Left ventricle myocardium superior (tissue), 1 donor: Measurements from ENCODE around the gene CHST8. TPM values are rescaled to one million over a fixed set of nuclear protein-coding genes. Genes with fewer than 3 reads are reported as not detected.

Source experiments
- ATAC-seq: fragments of 200-7000 bp; cut with Tn5 transposase; one replicate; pipeline ENCODE4 v1.9.1; 2020; ENCODE audit warnings: mild to moderate bottlenecking, moderate library complexity
- DNase-seq: peaks from one replicate; pipeline ENCODE4 v3.0.0-alpha.2; 2020
- intact Hi-C: fragments of 100-400 bp; cut with micrococcal nuclease; formaldehyde crosslinking; loops from one replicate; pipeline ENCODE4 v1.11.0; 2022
- total RNA-seq: library from RNA; stranded (reverse); fragmentation: NEBNext Ultra II Directional; extraction: Animal tissue kit (Norgen Biotek cat#: 25700); gene quantifications from one replicate; pipeline ENCODE4 v1.2.1, GENCODE V29; 2021
- donor health status: DM: no; HTN: yes; CAD: no; lungs with severe emphysema.

Gene CHST8
- total RNA-seq, 1 donor from 2014 or later = not detected

DNA sequence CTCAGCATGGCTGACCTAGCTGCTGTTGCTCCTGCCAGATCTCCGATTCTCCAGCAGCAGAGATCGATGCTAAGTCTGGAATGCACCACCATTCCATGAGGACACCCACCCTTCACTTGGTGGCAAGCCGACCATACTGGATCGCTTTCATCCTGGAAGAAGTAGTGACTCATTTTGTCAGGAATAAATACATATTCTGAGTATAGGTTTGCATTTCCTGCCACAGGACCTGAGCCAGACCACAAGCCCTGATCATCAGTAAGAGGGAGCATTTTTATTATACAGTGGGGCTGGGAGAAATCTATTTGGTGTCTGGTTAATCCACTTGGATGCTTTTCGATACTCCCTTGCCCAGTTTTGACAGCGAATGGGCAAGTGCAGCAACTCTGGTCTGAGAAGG, 164.0 kb downstream of the CHST8 start:
- no peak for DNase-seq
- intact Hi-C loops = no loop called here
- no peak for ATAC-seq

DNA sequence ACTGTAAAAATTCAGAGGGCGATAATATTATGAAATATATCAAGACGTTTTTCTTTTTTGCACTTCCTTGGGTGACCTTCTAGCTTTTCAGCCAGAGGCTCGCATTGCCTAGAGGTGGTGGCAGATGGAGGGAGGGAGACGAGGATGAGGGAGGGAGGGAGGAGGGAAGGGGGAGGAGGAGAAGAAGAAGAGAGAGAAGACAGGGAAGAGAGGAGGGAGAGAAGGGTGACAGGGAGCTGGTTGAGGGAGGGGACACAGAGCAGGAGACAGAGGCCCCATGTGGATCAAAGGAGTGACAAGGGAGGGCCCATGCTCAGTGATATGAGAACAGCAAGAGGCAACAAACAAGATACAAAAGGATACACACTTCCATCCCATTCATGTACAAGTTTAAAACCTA, 166.9 kb downstream of the CHST8 start:
- no peak for ATAC-seq
- intact Hi-C loops = no loop called here

DNA sequence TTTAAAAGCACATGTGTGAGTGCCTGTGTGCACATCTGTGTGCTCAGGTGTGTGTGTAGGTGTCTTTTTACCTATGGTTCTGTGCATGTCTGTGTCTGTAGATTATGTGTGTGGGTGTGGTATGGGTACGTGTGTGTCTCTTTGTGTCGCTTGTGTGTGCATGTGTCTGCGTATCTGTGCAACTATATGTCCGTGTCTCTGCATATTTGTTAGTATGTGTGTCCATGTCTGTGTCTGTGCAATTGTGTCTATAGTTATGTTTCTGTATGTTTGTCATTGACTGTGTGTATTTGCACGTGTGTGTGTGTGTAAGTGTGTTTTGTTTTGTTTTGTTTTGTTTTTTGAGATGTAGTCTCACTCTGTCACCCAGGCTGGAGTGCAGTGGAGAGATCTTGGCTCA, 167.6 kb downstream of the CHST8 start:
- DNase-seq (no peak), ATAC-seq (no peak)
- intact Hi-C loops = no loop called here

More for the DNA sequence above, 166.9 kb downstream of the CHST8 start:
- DNase-seq = no peak

DNA sequence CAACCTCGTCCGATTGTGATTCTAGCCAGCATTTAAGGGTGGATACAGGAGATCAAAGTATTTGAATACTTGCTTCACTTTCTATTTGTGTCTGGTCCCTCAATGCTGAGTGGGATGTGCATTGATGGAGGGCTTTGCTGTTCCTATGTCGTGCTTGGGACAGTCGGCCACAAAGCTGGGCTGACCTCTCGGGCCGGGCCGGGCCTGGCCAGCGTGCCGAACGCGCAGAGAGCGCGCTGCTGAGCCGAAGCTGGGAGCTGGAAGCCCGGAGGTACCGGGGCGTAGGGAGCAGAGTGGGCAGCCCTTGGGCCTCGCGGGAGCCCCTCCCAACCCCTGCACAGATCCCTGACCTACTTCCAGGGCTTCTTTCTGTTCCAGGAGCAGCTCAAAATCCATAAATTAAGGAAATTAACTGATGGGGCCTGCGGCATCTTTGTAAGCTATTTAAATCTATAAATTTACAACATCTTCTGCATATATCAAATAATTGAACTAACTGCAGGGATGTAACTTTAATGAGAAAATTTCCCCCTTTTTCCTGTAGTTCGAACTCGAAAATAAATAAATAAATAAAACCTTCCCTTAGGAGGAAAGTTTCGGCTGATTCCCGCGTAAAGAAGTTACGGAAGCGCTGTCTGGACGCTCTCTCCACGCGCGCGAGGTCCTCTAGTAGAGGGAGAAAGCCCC, 173.1 kb downstream of the CHST8 start:
- ATAC-seq (peak; percentile 9), DNase-seq (peak; percentile 69)
- intact Hi-C loops = no loop called here

DNA sequence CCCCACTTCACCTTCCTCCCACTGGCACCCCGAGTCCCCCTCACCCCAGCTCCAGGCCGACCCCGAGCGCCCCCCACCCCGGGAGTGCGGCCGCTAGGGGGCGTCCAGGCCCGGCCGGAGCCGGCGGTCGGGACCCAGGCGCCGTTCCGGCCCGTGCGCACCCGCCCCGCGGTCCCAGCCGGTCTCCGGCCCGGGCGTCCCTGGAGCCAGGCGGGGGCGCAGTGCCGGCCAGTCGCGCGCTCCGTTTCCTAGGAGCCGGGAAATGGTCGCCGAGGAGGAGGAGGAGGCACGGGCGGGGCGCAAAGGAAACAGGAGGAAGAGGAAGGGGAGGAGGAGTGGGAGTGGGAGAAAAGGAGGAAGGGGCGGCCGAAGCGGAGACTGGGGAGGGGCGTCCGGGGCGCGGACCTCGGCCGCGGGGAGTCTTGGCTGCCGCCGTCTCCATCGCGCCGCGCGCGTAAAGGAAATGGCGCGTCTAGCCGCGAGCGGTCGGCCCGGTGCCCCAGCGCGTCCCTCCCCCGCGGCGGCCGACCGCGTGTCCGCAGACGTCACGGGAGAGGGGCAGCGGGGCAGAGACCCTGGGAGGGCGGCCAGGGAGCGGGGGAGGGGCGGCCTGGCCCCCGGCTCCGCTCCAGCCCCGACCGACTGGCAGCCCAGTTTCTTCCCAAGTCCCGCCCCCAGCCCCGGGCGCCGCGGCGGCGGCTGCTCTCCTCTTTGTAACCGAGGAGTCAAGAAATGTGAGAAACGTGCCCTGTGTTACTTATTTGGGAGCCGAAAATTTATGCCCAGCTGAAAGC, 173.8 kb downstream of the CHST8 start:
- intact Hi-C loops = no loop called here
- DNase-seq (peak; percentile 91), ATAC-seq (peak; percentile 85)

DNA sequence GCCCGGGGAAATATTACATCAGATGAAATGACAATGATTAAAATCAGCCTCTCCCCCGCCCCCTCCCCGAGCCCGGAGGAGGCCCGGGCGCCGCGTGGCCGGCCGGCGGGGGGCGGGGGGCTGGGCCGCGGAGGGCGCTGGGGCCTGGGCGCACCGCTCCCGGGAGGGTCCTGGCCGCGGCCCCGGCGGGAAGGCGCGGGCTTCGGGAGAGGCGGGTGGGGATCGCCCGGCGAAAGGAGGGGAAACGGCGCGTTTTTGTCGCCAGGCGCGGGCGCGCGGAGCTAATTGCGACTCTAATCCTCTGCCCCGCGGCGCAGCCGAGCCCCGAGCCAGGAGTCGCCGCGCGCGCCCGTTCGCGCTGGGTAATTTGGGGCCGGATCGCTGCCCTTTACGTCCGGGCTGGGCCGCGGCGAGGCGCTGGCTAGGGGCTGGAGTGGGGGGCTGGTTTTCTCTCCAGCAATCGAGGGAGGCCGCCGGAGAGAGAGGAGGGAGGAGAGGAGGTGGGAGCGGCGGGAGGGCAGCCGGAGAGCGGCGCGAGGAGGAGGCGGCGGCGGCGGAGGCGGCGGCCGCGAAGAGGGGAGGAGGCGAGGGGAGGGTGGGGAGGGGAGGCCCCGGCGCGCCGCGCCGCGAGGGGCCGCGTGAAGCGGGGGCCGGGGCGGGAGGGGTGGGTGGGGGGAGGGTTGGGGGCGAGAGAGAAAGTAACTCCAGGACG, 174.6 kb downstream of the CHST8 start, which contains the start of gene KCTD15:
KCTD15 (plus strand) TSS at position 707 of the 712 bp plus-strand sequence. CDS start 3,585 bp downstream, outside the sequence.
- DNase-seq = peak; percentile 63
- peak; percentile 29 for ATAC-seq
- intact Hi-C loops = no loop called here

DNA sequence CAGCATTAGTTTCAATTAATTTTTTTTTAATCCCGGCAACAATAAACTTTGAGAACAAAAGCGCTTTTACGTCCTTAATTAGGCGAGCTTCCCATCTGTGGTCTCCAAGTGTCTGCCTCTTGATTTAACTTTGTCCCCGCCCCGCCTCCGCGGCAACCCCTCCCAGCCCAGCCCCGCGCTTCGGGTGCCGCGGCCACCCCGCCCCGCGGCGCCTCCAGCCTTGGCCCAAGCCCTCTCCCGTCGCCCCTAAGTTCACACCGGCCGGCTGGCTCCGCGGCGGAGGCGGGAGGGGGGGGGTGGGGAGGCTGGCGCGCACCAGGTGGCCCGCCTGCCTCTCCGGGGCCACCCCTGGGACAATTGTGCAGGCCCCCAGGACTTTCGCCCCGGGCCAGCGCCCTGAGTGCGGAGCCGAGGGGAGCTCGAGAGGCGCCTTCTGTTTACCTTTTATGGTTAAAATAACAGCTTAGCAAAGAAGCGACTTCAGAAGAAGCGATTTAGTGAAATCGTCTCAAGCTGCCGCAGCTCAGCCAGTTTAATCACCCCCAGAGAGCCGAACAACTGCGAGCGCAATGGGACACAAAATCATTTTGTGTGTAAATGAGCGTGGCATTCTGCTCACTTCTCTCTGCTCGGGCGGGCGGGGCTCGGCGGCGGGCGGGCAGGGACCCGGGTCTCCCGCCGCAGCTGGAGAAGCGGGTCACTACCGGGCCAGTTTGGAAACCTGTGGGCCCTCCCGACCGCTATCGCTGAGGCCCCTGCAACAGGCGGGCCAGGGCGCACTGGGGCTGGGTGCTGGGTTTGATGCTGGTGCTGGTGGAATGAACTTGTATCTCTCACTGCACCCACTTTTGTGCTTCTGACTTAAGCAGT, 176.3 kb downstream of the CHST8 start:
- intact Hi-C loops = no loop called here
- ATAC-seq = peak; percentile 61
- peak; percentile 76 for DNase-seq

- intact Hi-C loops = no loop called here
- no peak for DNase-seq
Measured at GRCh38 chr19:33798681-33799111, 176.9 kb downstream of the CHST8 start.

DNA sequence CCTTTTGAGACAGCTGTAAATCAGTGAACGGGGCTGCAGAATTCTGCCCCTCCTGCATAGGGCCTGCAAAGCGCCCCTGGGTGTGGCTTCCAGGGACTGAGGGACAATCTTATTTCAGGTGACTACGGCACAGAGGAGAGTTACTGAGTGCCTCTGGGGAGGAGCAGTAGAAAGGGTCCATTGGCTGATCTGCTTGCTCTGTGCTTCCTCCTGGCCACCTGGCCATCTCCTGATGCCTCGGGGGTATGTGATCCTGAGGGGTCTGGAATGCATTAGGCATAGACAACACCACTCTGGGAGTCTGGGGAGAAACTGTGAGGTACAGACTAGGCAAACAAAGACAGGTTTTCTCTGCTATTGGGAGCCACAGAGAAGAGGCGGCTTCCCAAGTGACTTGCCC, 177.7 kb downstream of the CHST8 start:
- no peak for ATAC-seq
- intact Hi-C loops = no loop called here
- no peak for DNase-seq

More at GRCh38 chr19:33798681-33799111, 176.9 kb downstream of the CHST8 start:
- ATAC-seq = no peak

- DNase-seq (no peak), ATAC-seq (no peak)
- intact Hi-C loops = no loop called here
Measured at GRCh38 chr19:33800012-33800680, 178.4 kb downstream of the CHST8 start.

GRCh38 chr19:33801411-33801810, 179.7 kb downstream of the CHST8 start:
- no peak for DNase-seq
- ATAC-seq = no peak
- intact Hi-C loops = no loop called here

GRCh38 chr19:33802001-33802400, 180.2 kb downstream of the CHST8 start:
- ATAC-seq = no peak
- no peak for DNase-seq
- intact Hi-C loops = no loop called here

GRCh38 chr19:33802801-33803200, 181.0 kb downstream of the CHST8 start:
- ATAC-seq (no peak), DNase-seq (no peak)
- intact Hi-C loops = no loop called here

DNA sequence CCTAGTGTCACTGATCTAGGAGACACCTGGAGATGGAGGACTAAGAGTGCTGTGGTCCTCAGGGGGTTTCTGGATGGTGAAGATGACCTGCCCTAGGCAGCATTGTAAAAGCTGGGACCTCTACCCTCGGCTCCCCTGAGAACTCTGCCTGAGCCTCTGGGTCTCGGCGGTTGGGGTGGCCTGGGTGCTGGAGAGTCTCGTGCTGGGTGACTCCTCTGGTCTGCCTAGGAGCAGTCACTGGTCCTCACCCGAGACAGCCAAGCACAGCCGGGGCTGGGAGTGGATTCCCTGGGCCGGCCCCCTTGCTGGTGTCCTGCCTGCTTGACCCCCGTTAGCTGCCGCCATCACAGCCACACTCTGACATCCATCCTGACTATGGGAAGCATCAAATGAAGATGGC, 181.6 kb downstream of the CHST8 start:
- DNase-seq (no peak), ATAC-seq (no peak)
- intact Hi-C loops = no loop called here

DNA sequence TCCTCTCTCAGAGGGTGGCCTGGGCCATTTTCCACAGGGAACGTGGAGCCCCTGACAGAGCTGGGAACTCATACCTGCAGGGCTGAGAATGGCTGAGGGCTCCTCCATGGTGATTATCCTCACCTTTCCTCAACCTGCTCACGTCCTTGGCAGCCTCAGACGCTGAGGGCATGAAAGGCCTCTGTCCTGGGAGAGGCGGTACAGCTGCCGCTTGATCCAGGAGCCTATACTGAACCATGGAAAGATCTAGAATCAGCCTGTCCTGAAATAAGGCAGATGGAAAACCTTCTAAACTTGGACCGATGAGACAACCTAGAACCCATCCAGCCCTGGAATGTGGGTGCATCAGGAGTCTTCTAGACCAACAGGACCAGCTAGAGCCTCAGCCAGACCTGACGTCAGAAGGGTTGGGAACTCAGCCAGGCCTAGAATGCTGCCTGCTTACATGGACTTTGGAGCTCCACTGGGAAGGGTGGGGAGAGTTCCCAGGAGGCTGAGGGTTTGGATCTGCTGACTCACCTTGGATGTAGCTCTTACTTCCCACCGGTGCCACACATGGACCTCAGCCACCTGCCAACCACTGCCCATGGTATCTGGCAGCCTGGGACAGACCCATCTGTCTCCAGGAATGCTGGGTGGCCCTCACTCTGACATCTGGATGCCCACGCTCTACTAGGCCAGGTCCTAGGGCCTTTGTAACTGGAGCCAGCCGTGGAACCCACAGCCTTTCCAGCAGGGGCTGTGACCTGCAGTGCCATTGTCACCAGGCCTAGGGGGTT, 182.5 kb downstream of the CHST8 start:
- intact Hi-C loops = no loop called here
- peak; percentile 85 for ATAC-seq
- DNase-seq = peak; percentile 76

- intact Hi-C loops = no loop called here
- ATAC-seq (no peak), DNase-seq (no peak)
Measured at GRCh38 chr19:33805313-33805712, 183.6 kb downstream of the CHST8 start.

- intact Hi-C loops = no loop called here
- DNase-seq (no peak), ATAC-seq (no peak)
Measured at GRCh38 chr19:33805840-33806433, 184.2 kb downstream of the CHST8 start.
